ENCODE results near the gene CD101.
"Not testable (repeated sequence)": the region's sequence is repeated elsewhere in the genome, so short reads cannot be mapped to it uniquely, and the experiment has no call there.

The CD101 gene

GRCh38 chr1:117001254-117001927 is at the start of gene CD101:
Gene CD101, plus strand, starts transcription at chr1:117001760. Its CDS starts 58 bp downstream, at chr1:117001818.
- DNase-seq, result peak; percentile 72

- DNase-seq, result no peak
These were observed 48.8 kb upstream of the CD101 start for GRCh38 chr1:116952738-116953275.

GRCh38 chr1:116954440-116954839 is 47.1 kb upstream of the CD101 start:
- DNase-seq, result no peak

- no peak for DNase-seq
These were observed 45.2 kb upstream of the CD101 start for GRCh38 chr1:116956378-116956777.

GRCh38 chr1:116957646-116958045 is 43.9 kb upstream of the CD101 start:
- DNase-seq, result no peak

- no peak for DNase-seq
These were observed 43.5 kb upstream of the CD101 start for GRCh38 chr1:116958110-116958509.

GRCh38 chr1:116958977-116959376 is 42.6 kb upstream of the CD101 start:
- DNase-seq, result no peak

GRCh38 chr1:116961606-116962005 is 40.0 kb upstream of the CD101 start:
- DNase-seq, result no peak

- DNase-seq, result no peak
These were observed 38.4 kb upstream of the CD101 start for GRCh38 chr1:116962987-116963639.

GRCh38 chr1:116966791-116967190 is 34.8 kb upstream of the CD101 start:
- DNase-seq, result no peak

GRCh38 chr1:116968724-116969123 is 32.8 kb upstream of the CD101 start:
- no peak for DNase-seq

GRCh38 chr1:116971258-116971860 is 30.2 kb upstream of the CD101 start:
- no peak for DNase-seq

- DNase-seq, result no peak
These were observed 29.4 kb upstream of the CD101 start for GRCh38 chr1:116971965-116972673.

- no peak for DNase-seq
These were observed 28.9 kb upstream of the CD101 start for GRCh38 chr1:116972674-116973030.

- not testable (repeated sequence) for DNase-seq
These were observed 21.3 kb upstream of the CD101 start for GRCh38 chr1:116980309-116980708.

- DNase-seq, result no peak
These were observed 20.0 kb upstream of the CD101 start for GRCh38 chr1:116981521-116982037.

- DNase-seq, result no peak
These were observed 19.1 kb upstream of the CD101 start for GRCh38 chr1:116982319-116983004.

GRCh38 chr1:116983112-116983511 is 18.4 kb upstream of the CD101 start:
- no peak for DNase-seq

GRCh38 chr1:116983678-116984077 is 17.9 kb upstream of the CD101 start:
- no peak for DNase-seq

- DNase-seq, result no peak
These were observed 17.0 kb upstream of the CD101 start for GRCh38 chr1:116984406-116985160.

- peak; percentile 77 for DNase-seq
These were observed 14.9 kb upstream of the CD101 start for GRCh38 chr1:116986421-116987255.

Measured in OCI-M1 (cell line).